HL-60 (cell line): Measurements from ENCODE around the gene CLDN15.

Experiments used
- DNase-seq, 2 experiments: peaks; one replicate each; pipeline ENCODE4 v3.0.0-alpha.2; 2010 to 2020; ENCODE audit warnings: low read depth in 1 of 2, low spot score in 1 of 2
- H3K27ac ChIP-seq: fragments of 250-450 bp; sonication (Bioruptor Pico); replicated peaks from 2 replicates; pipeline ENCODE4 v1.5.1; 2020; ENCODE audit warnings: mild to moderate bottlenecking, moderate library complexity
- H3K27me3 ChIP-seq: fragments of 250-450 bp; sonication (Bioruptor Pico); 2 replicates; pipeline ENCODE4 v1.5.1; 2021; ENCODE audit warnings: mild to moderate bottlenecking, moderate library complexity; ENCODE audit not compliant: insufficient read depth, poor library complexity, severe bottlenecking
- H3K4me3 ChIP-seq: replicated peaks from 2 replicates; pipeline ENCODE4 v1.5.1; 2011; ENCODE audit warnings: mild to moderate bottlenecking, control low read depth, low read length; ENCODE audit not compliant: insufficient read depth
- CTCF ChIP-seq: IDR thresholded peaks from one replicate; pipeline ENCODE4 v1.5.1; 2011; ENCODE audit warnings: low read length, control low read depth, inconsistent platforms; ENCODE audit not compliant: insufficient read depth
- GABPA ChIP-seq: IDR thresholded peaks from 2 replicates; pipeline ENCODE4 v1.6.1; 2012; ENCODE audit warnings: low read depth
- POLR2AphosphoS5 ChIP-seq: IDR thresholded peaks from 2 replicates; pipeline ENCODE4 v1.6.1; 2012; ENCODE audit warnings: low read depth
- REST ChIP-seq: IDR thresholded peaks from 2 replicates; pipeline ENCODE4 v1.6.1; 2012; ENCODE audit warnings: low read depth; ENCODE audit not compliant: insufficient replicate concordance
- SPI1 ChIP-seq: IDR thresholded peaks from 2 replicates; pipeline ENCODE4 v1.6.1; 2012; ENCODE audit warnings: low read depth, mild to moderate bottlenecking, borderline replicate concordance

CLDN15 gene

GRCh38 chr7:101198476-101198875 is 39.1 kb downstream of the CLDN15 start:
- H3K27ac ChIP-seq = no peak overlapping the region
- H3K4me3 ChIP-seq = no peak overlapping the region
- peaks cover 21% of the 10 kb centered on the region for H3K27me3 ChIP-seq
- no peak for DNase-seq
- TF ChIP-seq SPI1 (no peak), POLR2AphosphoS5 (no peak), CTCF (no peak), REST (no peak)

GRCh38 chr7:101197991-101198390 is 39.6 kb downstream of the CLDN15 start:
- TF ChIP-seq GABPA (no peak), CTCF (no peak), REST (no peak), SPI1 (no peak), POLR2AphosphoS5 (no peak)
- Histone ChIP-seq H3K4me3 (no peak overlapping the region), H3K27me3 (peaks cover 21% of the 10 kb centered on the region), H3K27ac (no peak overlapping the region)
- DNase-seq = no peak

- Histone ChIP-seq H3K4me3 (no peak overlapping the region), H3K27me3 (peaks cover 7% of the 10 kb centered on the region), H3K27ac (no peak overlapping the region)
- TF ChIP-seq REST (no peak), POLR2AphosphoS5 (no peak), GABPA (no peak), SPI1 (no peak), CTCF (no peak)
- DNase-seq = no peak
Measured at GRCh38 chr7:101195884-101196283, 41.7 kb downstream of the CLDN15 start.
